ENCODE results near the gene FGD4. TPM values are rescaled to one million over a fixed set of nuclear protein-coding genes. Genes with fewer than 3 reads are reported as not detected.

Gene FGD4
- total RNA-seq, 2 donors from 2014 or later, result 36.3 to 54.4 TPM

DNA sequence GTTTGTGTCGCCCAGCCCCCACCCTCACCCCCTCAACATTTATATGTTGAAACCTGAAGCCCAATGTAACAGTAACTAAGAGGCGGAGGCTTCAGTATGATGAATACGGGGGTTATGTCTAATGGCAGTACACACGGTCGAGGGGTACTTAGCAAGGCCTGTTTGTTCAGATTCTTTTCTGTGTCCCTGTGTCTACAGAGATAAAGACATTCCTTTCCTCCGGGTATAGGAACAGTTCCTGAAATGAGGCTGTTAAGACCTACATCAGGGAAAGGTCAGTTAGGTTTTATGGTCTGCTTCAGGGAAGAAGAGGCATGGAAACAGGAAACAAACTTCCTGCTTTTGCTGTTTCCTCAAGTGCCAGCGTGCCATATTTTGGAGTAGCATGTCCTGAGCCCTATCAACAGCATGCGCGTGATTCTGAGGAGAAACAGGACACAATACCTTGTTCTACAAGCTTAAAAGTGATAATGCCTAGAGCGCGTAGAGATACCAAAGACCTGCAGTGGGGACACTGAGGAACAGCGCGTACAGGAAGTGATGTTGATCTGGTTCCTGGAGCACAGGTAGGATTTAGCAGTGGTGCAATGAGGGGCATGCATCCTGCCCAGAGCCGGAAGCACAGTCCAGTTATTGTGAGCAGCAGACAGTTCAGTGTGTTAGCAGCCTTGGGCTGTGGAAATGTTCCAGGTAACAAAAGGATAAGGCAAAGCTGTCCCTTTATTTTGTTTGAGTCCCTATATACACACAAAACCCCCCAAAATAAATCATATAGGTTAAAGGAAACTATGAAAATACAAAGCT lies 47.2 kb downstream of the FGD4 start:
- intact Hi-C loops (cut with DNase I), result loop anchor here (10.0 kb wide), 1 partner anchor 82 kb away; no protein-coding TSS in a partner anchor
- Histone ChIP-seq H3K27ac (no peak overlapping the region), H3K36me3 (replicated peaks in 1 of 2; ENCODE audit: insufficient read depth in 1 of 2, low read depth in 2 of 2) (no peaks in the 10 kb centered on the region), H3K9me3 (no peaks in the 10 kb centered on the region), H3K4me3 (no peak overlapping the region), H3K27me3 (no peaks in the 10 kb centered on the region), H3K4me1 (peaks cover 26% of the 10 kb centered on the region)
- TF ChIP-seq CTCF (IDR thresholded peaks at IDR 0.05) (no peak), POLR2A (IDR thresholded peaks at IDR 0.05) (no peak)
- no peak for ATAC-seq
- no peak for DNase-seq
- WGBS, 2 donors, result 75 to 77% methylated on average over 14 of the region's 14 CpGs

DNA sequence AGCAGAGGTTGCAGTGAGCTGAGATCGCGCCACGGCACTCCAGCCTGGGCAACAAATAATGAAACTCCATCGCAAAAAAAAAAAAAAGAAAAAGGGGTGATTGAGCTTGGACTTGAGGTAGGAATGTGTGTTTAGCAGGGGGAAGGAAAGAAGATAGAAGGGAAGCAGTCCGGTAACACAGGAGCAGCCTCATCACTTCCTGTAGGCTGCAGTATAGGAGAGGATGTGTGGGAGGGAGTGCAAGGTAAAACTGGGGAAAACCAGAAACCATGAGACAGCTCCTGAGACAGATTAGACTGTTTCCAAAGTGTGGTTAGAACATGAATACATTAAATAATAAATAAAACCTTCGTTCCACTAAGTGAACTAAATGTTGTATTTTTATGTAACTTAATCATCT lies 49.2 kb downstream of the FGD4 start:
- WGBS, 2 donors, result 74 to 83% methylated on average over 6 of the region's 6 CpGs
- ATAC-seq (no peak), DNase-seq (no peak)
- Histone ChIP-seq H3K9me3 (no peaks in the 10 kb centered on the region), H3K27ac (no peak overlapping the region), H3K4me1 (peaks cover 31% of the 10 kb centered on the region), H3K27me3 (no peaks in the 10 kb centered on the region), H3K36me3 (replicated peaks in 1 of 2; ENCODE audit: insufficient read depth in 1 of 2, low read depth in 2 of 2) (no peaks in the 10 kb centered on the region), H3K4me3 (no peak overlapping the region)
- no peak for TF ChIP-seq POLR2A (IDR thresholded peaks at IDR 0.05)
- no peak for TF ChIP-seq CTCF (IDR thresholded peaks at IDR 0.05)
- intact Hi-C loops (cut with DNase I), result loop anchor here (10.0 kb wide), 1 partner anchor 84 kb away; no protein-coding TSS in a partner anchor

DNA sequence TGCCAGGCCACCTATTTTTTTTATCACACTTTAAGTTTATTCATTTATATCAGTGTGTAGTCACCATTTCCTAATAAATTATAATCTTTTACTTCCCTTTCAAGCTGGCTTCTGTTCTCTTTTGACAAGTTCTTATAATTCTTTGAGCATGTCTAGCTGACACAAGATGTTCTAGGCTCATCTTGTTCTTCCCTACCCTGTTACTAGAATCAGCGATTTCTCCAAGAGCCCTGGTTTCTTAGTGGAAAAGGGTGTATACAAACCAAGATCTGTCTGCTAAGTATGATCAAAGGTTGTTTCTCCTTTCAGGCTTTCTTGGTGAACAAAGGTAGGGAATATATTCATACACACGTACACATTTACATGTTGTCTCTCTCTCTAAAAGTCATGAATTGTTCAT lies 51.0 kb downstream of the FGD4 start:
- intact Hi-C loops (cut with DNase I), result loop anchor here (10.0 kb wide), 1 partner anchor 204 kb away; no protein-coding TSS in a partner anchor
- H3K36me3 ChIP-seq (replicated peaks in 1 of 2; ENCODE audit: insufficient read depth in 1 of 2, low read depth in 2 of 2), result no peaks in the 10 kb centered on the region
- H3K9me3 ChIP-seq, result no peaks in the 10 kb centered on the region
- no peak for ATAC-seq
- H3K4me1 ChIP-seq, result peaks cover 34% of the 10 kb centered on the region
- TF ChIP-seq CTCF (IDR thresholded peaks at IDR 0.05) (no peak), POLR2A (IDR thresholded peaks at IDR 0.05) (no peak)
- no peaks in the 10 kb centered on the region for H3K27me3 ChIP-seq
- no peak for DNase-seq
- no peak overlapping the region for H3K27ac ChIP-seq
- H3K4me3 ChIP-seq, result no peak overlapping the region
- WGBS, 2 donors, result 71% methylated on average over 2 of the region's 2 CpGs

GRCh38 chr12:32450768-32451167 lies 51.4 kb downstream of the FGD4 start:
- 84 to 85% methylated on average over 1 of the region's 1 CpG for WGBS, 2 donors
- Histone ChIP-seq H3K9me3 (no peaks in the 10 kb centered on the region), H3K27ac (no peak overlapping the region), H3K4me1 (peaks cover 34% of the 10 kb centered on the region), H3K4me3 (no peak overlapping the region), H3K36me3 (replicated peaks in 1 of 2; ENCODE audit: insufficient read depth in 1 of 2, low read depth in 2 of 2) (no peaks in the 10 kb centered on the region), H3K27me3 (no peaks in the 10 kb centered on the region)
- intact Hi-C loops (cut with DNase I), result loop anchor here (10.0 kb wide), 1 partner anchor 204 kb away; no protein-coding TSS in a partner anchor
- ATAC-seq (no peak), DNase-seq (no peak)
- TF ChIP-seq POLR2A (IDR thresholded peaks at IDR 0.05) (no peak), CTCF (IDR thresholded peaks at IDR 0.05) (no peak)

All from body of pancreas (tissue), 4 donors.